Upper lobe of right lung (tissue), 1 donor: ENCODE measurements around the gene SLC25A21. TPM values are rescaled to one million over a fixed set of nuclear protein-coding genes. Genes with fewer than 3 reads are reported as not detected.

Experiments
- ATAC-seq: fragments of 200-7000 bp; cut with Tn5 transposase; one replicate; pipeline ENCODE4 v1.9.1; 2020; ENCODE audit warnings: mild to moderate bottlenecking, moderate library complexity
- DNase-seq: peaks from one replicate; pipeline ENCODE4 v3.0.0-alpha.2; 2020
- H3K27ac ChIP-seq: fragments of 200-600 bp; one replicate; pipeline ENCODE4 v1.8.0; 2022
- H3K27me3 ChIP-seq: fragments of 200-600 bp; one replicate; pipeline ENCODE4 v1.8.0; 2022; ENCODE audit warnings: mild to moderate bottlenecking
- H3K36me3 ChIP-seq: fragments of 200-600 bp; one replicate; pipeline ENCODE4 v1.8.0; 2022
- H3K4me1 ChIP-seq: fragments of 200-600 bp; one replicate; pipeline ENCODE4 v1.8.0; 2022
- H3K4me3 ChIP-seq: fragments of 200-600 bp; one replicate; pipeline ENCODE4 v1.8.0; 2022; ENCODE audit warnings: mild to moderate bottlenecking
- H3K9me3 ChIP-seq: fragments of 200-600 bp; one replicate; pipeline ENCODE4 v1.8.0; 2022
- intact Hi-C: fragments of 100-400 bp; cut with DNase I; formaldehyde crosslinking; loops from one replicate; pipeline ENCODE4 v1.11.0; 2022
- total RNA-seq: library from RNA; stranded (reverse); fragmentation: NEBNext Ultra II Directional; extraction: Animal tissue kit (Norgen Biotek cat#: 25700); gene quantifications from one replicate; pipeline ENCODE4 v1.2.1, GENCODE V29; 2021
- TF ChIP-seq, protein P1 (sequence below): fragments of 200-600 bp; IDR thresholded peaks from one replicate; pipeline ENCODE4 v1.8.0; 2022; ENCODE audit warnings: antibody characterized with exemption
- donor health status: DM: no; HTN: yes; CAD: no; lungs with severe emphysema.

Gene SLC25A21
- total RNA-seq, 1 donor from 2014 or later: 0.35 TPM

DNA sequence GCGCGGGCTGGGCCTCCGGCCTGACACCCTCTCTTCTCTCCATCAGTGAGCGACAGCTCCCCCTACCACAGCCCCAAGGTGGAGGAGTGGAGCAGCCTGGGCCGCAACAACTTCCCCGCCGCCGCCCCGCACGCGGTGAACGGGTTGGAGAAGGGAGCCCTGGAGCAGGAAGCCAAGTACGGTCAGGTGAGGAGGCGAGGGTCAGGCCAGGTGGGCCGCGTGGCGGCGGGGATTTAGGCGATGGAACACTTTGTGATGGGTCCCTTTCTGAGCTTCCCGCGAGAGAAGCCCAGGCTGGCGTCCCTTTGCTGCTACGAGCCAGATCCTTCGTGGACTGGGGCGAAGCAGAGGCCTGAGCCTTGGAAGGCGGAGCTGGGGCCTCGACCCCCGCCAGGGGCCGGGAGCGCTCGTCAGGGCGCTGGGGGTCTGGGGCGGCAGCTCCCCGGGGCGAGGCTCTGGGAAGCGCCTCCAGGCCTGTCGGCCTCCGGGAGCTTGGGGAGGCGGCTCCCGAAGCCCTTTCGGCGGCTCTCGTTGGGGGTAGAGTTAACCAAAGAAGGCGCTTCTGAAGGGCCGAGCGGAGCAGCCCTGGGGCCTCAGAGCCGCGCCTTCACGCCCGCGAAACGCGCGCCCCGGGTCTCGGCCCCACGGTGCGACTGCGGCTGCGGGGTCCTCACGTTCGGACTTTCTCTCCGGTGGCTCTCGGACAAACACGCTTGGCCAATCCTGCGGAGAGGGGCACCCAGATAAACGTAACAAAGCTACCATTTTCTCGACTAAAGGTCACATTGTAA lies 505.8 kb downstream of the SLC25A21 start:
- peaks cover 96% of the 10 kb centered on the region for H3K27me3 ChIP-seq

DNA sequence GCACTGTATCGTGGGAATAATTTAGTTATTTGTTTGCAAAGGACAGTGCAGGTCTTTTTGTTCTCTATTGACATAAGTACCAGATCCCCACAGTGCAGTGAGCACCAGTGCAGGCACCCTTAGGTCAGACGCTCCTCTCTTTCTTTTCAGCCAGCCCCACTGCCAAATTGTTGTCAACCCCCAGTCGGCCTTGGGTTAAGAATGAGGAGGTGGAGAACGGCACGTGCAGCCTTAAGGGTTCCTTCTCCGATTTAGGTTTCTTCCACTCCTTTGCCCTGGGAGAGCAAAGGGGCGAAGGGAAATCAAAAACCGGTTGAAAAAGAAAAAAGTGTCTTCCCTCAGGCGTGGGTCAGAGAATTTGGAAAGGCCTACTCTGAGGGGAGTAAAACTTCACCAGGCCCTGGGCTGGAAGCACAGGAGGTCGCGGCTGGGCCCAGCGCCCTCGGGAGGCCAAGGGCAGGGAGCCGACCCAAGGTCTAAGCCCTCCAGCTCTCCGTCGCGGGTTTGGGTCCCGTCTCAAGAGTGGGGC lies 506.5 kb downstream of the SLC25A21 start:
- no peak for DNase-seq
- H3K27ac ChIP-seq: no peak overlapping the region
- TF ChIP-seq, protein P1, sequence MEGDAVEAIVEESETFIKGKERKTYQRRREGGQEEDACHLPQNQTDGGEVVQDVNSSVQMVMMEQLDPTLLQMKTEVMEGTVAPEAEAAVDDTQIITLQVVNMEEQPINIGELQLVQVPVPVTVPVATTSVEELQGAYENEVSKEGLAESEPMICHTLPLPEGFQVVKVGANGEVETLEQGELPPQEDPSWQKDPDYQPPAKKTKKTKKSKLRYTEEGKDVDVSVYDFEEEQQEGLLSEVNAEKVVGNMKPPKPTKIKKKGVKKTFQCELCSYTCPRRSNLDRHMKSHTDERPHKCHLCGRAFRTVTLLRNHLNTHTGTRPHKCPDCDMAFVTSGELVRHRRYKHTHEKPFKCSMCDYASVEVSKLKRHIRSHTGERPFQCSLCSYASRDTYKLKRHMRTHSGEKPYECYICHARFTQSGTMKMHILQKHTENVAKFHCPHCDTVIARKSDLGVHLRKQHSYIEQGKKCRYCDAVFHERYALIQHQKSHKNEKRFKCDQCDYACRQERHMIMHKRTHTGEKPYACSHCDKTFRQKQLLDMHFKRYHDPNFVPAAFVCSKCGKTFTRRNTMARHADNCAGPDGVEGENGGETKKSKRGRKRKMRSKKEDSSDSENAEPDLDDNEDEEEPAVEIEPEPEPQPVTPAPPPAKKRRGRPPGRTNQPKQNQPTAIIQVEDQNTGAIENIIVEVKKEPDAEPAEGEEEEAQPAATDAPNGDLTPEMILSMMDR: no peak
- intact Hi-C loops: no loop called here
- H3K4me1 ChIP-seq: peaks cover 23% of the 10 kb centered on the region
- no peaks in the 10 kb centered on the region for H3K36me3 ChIP-seq
- H3K27me3 ChIP-seq: peaks cover 96% of the 10 kb centered on the region
- no peak for ATAC-seq
- H3K9me3 ChIP-seq: no peaks in the 10 kb centered on the region
- H3K4me3 ChIP-seq: no peak overlapping the region

More for the DNA sequence above, 505.8 kb downstream of the SLC25A21 start:
- no peak for ATAC-seq
- intact Hi-C loops: no loop called here
- Histone ChIP-seq H3K4me1 (peaks cover 23% of the 10 kb centered on the region), H3K27ac (no peak overlapping the region), H3K36me3 (no peaks in the 10 kb centered on the region), H3K9me3 (no peaks in the 10 kb centered on the region), H3K4me3 (no peak overlapping the region)
- TF ChIP-seq, protein P1: no peak
- no peak for DNase-seq

GRCh38 chr14:36664322-36665193 lies 507.8 kb downstream of the SLC25A21 start:
- ATAC-seq (no peak), DNase-seq (no peak)
- no peak overlapping the region for H3K27ac ChIP-seq
- no peaks in the 10 kb centered on the region for H3K9me3 ChIP-seq
- no peaks in the 10 kb centered on the region for H3K36me3 ChIP-seq
- H3K27me3 ChIP-seq: peaks cover 98% of the 10 kb centered on the region
- TF ChIP-seq, protein P1: no peak
- peaks cover 23% of the 10 kb centered on the region for H3K4me1 ChIP-seq
- intact Hi-C loops: no loop called here
- H3K4me3 ChIP-seq: peak overlapping the region; percentile 8

- peak overlapping the region; percentile 8 for H3K4me3 ChIP-seq
- ATAC-seq (peak; percentile 8), DNase-seq (no peak)
- intact Hi-C loops: no loop called here
- H3K9me3 ChIP-seq: no peaks in the 10 kb centered on the region
- H3K27ac ChIP-seq: no peak overlapping the region
- H3K4me1 ChIP-seq: peaks cover 30% of the 10 kb centered on the region
- peaks cover 98% of the 10 kb centered on the region for H3K27me3 ChIP-seq
- H3K36me3 ChIP-seq: no peaks in the 10 kb centered on the region
- TF ChIP-seq, protein P1: no peak
Observed at GRCh38 chr14:36663404-36664321, 508.7 kb downstream of the SLC25A21 start.
